GM12878 (cell line): ENCODE results near the gene SORBS1. TPM values are rescaled to one million over a fixed set of nuclear protein-coding genes. Genes with fewer than 3 reads are reported as not detected.

Source experiments
- ATAC-seq: fragments of 200-7000 bp; cut with Tn5 transposase; 3 replicates; pipeline ENCODE4 v1.9.1; 2020; ENCODE audit warnings: mild to moderate bottlenecking, moderate library complexity
- BruUV-seq: library from RNA; stranded (reverse); fragments of 400-500 nt; replicated peaks from 2 replicates; lab custom pipeline; 2021; lab: Mats Ljungman, UMichigan
- CTCF ChIA-PET: fragments of 300-600 bp; sonication (Branson Sonifier 250); formaldehyde crosslinking; extraction: SDS; loops from one replicate; lab custom pipeline; 2021; ENCODE audit warnings: inconsistent platforms; lab: Yijun Ruan, JAX
- POLR2A ChIA-PET: fragments of 350-600 bp; formaldehyde crosslinking; extraction: SDS; loops from one replicate; lab custom pipeline; 2021; ENCODE audit warnings: inconsistent platforms; lab: Charles Lee
- RAD21 ChIA-PET: fragments of 300-600 bp; sonication (Branson Sonifier 250); formaldehyde crosslinking; loops from one replicate; lab custom pipeline; 2023; ENCODE audit warnings: antibody characterized with exemption; ENCODE audit not compliant: unreplicated experiment; lab: Charles Lee
- SMC1A ChIA-PET: fragments of 300-600 bp; sonication (Branson Sonifier 250); formaldehyde crosslinking; loops from one replicate; lab custom pipeline; 2023; ENCODE audit not compliant: unreplicated experiment, uncharacterized antibody; lab: Charles Lee
- DNase-seq: peaks from one replicate; pipeline ENCODE4 v3.0.0-alpha.2; 2011; ENCODE audit warnings: low read depth, low spot score
- FAIRE-seq: peaks from 3 replicates; lab custom pipeline; 2011; peaks lifted over from hg19 to GRCh38; lab: Jason Lieb, UNC
- H2AFZ ChIP-seq: 2 replicates; pipeline ENCODE4 v1.6.0; 2011; ENCODE audit warnings: low read depth, low read length, control low read depth; ENCODE audit not compliant: control insufficient read depth
- H3K27ac ChIP-seq: 2 replicates; pipeline ENCODE4 v1.5.1; 2011; ENCODE audit warnings: control low read depth; ENCODE audit not compliant: control insufficient read depth, insufficient read depth
- H3K27me3 ChIP-seq, 2 experiments: replicated peaks in 1 of 2; 2 replicates each; pipeline versions ENCODE4 v1.6.0 to v1.6.1; 2011; ENCODE audit warnings: low read length in 1 of 2; ENCODE audit not compliant: control insufficient read depth in 2 of 2, insufficient read depth in 2 of 2
- H3K36me3 ChIP-seq, 2 experiments: 2 replicates each; pipeline ENCODE4 v1.5.1; 2011; ENCODE audit warnings: low read length in 1 of 2; ENCODE audit not compliant: control insufficient read depth in 2 of 2, insufficient read depth in 2 of 2
- H3K4me1 ChIP-seq: 2 replicates; pipeline ENCODE4 v1.6.1; 2011; ENCODE audit warnings: mild to moderate bottlenecking, low read length, moderate library complexity, mixed read lengths; ENCODE audit not compliant: control insufficient read depth, insufficient read depth
- H3K4me2 ChIP-seq: 2 replicates; pipeline ENCODE4 v1.6.0; 2011; ENCODE audit warnings: control low read depth; ENCODE audit not compliant: control insufficient read depth, insufficient read depth
- H3K4me3 ChIP-seq: fragments of 200-600 bp; sonication (generic); 2 replicates; pipeline ENCODE4 v1.5.1; 2016
- H3K79me2 ChIP-seq: 2 replicates; pipeline ENCODE4 v1.6.0; 2011; ENCODE audit warnings: low read length; ENCODE audit not compliant: control insufficient read depth, insufficient read depth
- H3K9ac ChIP-seq: 2 replicates; pipeline ENCODE4 v1.8.0; 2011; ENCODE audit warnings: low read length, control low read depth, mixed read lengths; ENCODE audit not compliant: control insufficient read depth, insufficient read depth
- H3K9me3 ChIP-seq: replicated peaks from 3 replicates; pipeline ENCODE4 v1.5.1; 2011; ENCODE audit warnings: mild to moderate bottlenecking, low read length; ENCODE audit not compliant: control insufficient read depth, insufficient read depth
- H4K20me1 ChIP-seq: 2 replicates; pipeline ENCODE4 v1.6.0; 2011; ENCODE audit not compliant: control insufficient read depth, insufficient read depth
- CHD2 ChIP-seq: IDR thresholded peaks from 2 replicates; pipeline ENCODE4 v1.6.1; 2011; ENCODE audit warnings: low read depth, low read length, improper control_type of control experiment, borderline replicate concordance
- FOS ChIP-seq: IDR thresholded peaks from 3 replicates; pipeline ENCODE4 v1.6.1; 2011; ENCODE audit warnings: borderline replicate concordance; ENCODE audit not compliant: insufficient read length; ENCODE audit errors: extremely low read depth
- FOXM1 ChIP-seq: IDR thresholded peaks from 2 replicates; pipeline ENCODE4 v1.6.1; 2012; ENCODE audit warnings: low read depth, mild to moderate bottlenecking, inconsistent platforms, low read length, moderate library complexity
- IKZF2 ChIP-seq, 2 experiments: fragments of 450-650 bp; IDR thresholded peaks; 2 replicates each; pipeline ENCODE4 v1.6.1; 2017; ENCODE audit warnings: mild to moderate bottlenecking in 2 of 2, moderate library complexity in 2 of 2
- LARP7 ChIP-seq: fragments of 450-650 bp; IDR thresholded peaks from 2 replicates; pipeline ENCODE4 v1.6.1; 2017; ENCODE audit warnings: mild to moderate bottlenecking
- MEF2A ChIP-seq: IDR thresholded peaks from 2 replicates; pipeline ENCODE4 v1.6.1; 2011; ENCODE audit warnings: low read depth, mild to moderate bottlenecking, low read length, moderate library complexity; ENCODE audit not compliant: insufficient read depth
- NFYB ChIP-seq: IDR thresholded peaks from 2 replicates; pipeline ENCODE4 v1.6.1; 2011; ENCODE audit warnings: low read depth, mild to moderate bottlenecking, low read length, improper control_type of control experiment, moderate library complexity; ENCODE audit not compliant: insufficient read depth
- RAD21 ChIP-seq: IDR thresholded peaks from 2 replicates; pipeline ENCODE4 v1.6.1; 2011; ENCODE audit warnings: mild to moderate bottlenecking, low read depth, low read length, moderate library complexity; ENCODE audit not compliant: insufficient read depth
- RUNX3 ChIP-seq: IDR thresholded peaks from 2 replicates; pipeline ENCODE4 v1.6.1; 2012; ENCODE audit warnings: low read length, inconsistent platforms
- SMAD1 ChIP-seq: fragments of 450-650 bp; IDR thresholded peaks from 2 replicates; pipeline ENCODE4 v1.6.1; 2018; ENCODE audit warnings: mild to moderate bottlenecking, low read depth; ENCODE audit not compliant: partially characterized antibody
- ZBTB4 ChIP-seq: fragments of 450-650 bp; formaldehyde crosslinking; IDR thresholded peaks from 2 replicates; pipeline ENCODE4 v1.4.0; 2022; ENCODE audit warnings: mild to moderate bottlenecking, moderate library complexity
- in situ Hi-C: fragments of 300-500 bp; cut with MboI; formaldehyde crosslinking; loops from 9 replicates; pipeline ENCODE4 v1.14.3; 2018; ENCODE audit warnings: mixed read lengths
- intact Hi-C: fragments of 100-400 bp; cut with micrococcal nuclease; formaldehyde crosslinking; loops from one replicate; pipeline ENCODE4 v1.14.2; 2022; ENCODE audit not compliant: unreplicated experiment
- polyA plus RNA-seq, 11 experiments: library from polyadenylated mRNA; depleted of rRNA in 4 of 11; unstranded in 6 of 11; stranded (reverse) in 5 of 11; fragments of >200 nt; fragmentation: Nextera tagmentation in 4 of 11; fragmentation: Illumina TruSeq in 1 of 11; extraction: Ambion mirVana in 4 of 11; extraction: Trizol in 1 of 11; gene quantifications; 1 replicate in 1 of 11; 2 replicates in 10 of 11; pipeline versions ENCODE4 v1.2.1 to v1.2.3, GENCODE V29; 2011 to 2016; ENCODE audit warnings: inconsistent platforms in 2 of 11, missing spikeins in 2 of 11, low read depth in 1 of 11
- total RNA-seq, 4 experiments: library from RNA; depleted of rRNA in 3 of 4; stranded (reverse); fragments of >200 nt in 3 of 4; fragmentation: Illumina TruSeq in 1 of 4; extraction: Trizol in 1 of 4; gene quantifications; 2 replicates each; pipeline versions ENCODE4 v1.2.1 to v1.2.3, GENCODE V29; 2013 to 2021
- TF ChIP-seq, protein P1 (sequence below): fragments of 150-350 bp; IDR thresholded peaks from 2 replicates; pipeline ENCODE4 v1.6.1; 2014; ENCODE audit warnings: mild to moderate bottlenecking, low read depth, low read length
- TF ChIP-seq, protein P2 (sequence below): IDR thresholded peaks from 2 replicates; pipeline ENCODE4 v1.6.1; 2012; ENCODE audit warnings: low read depth, low read length, improper control_type of control experiment

The SORBS1 gene
- total and polyA plus RNA-seq, 10 of the 15 experiments (the other 5 are each of a cell fraction or from before 2014, with no cell fraction given), result 0.13 to 0.75 (median 0.39) TPM

DNA sequence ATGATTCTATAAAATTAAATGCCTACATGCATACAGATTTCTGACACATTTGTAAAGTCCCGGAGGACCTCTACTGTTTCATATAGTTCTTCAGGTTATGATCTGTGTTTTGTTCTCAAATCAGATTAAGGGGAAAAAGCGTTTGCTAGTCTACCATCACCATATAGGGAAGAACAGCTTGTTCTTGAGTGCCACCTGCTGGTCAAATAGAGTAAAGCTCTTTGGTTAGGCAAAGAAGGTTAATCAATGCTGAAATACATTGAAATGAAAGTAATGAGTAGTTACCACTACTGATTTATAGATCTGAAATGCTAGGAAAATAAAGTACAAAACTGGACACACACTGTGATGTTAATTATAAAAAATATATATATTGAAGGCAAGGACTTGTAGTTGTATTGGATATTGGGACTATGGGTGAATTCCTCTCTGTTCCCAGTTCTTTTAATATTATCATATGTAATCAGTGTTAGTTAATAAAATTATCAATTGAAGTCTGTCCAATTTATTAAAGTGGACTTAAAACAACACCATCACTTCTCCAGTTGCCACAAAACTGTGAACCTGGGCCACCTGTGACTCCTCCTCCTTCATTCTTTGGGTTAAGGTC lies 197.8 kb downstream of the SORBS1 start (continued):
- TF ChIP-seq IKZF2 (IDR thresholded peaks at IDR 0.05), result no peak
- TF ChIP-seq RUNX3, result peak; percentile 38; the same call in 1 of the 2 replicates
- 0 out of 2 replicates have a peak, but pooled peaks have one; percentile 55 for TF ChIP-seq FOXM1
- peak; percentile 100 for TF ChIP-seq RAD21
- TF ChIP-seq, all 136 proteins: peak for 11

DNA sequence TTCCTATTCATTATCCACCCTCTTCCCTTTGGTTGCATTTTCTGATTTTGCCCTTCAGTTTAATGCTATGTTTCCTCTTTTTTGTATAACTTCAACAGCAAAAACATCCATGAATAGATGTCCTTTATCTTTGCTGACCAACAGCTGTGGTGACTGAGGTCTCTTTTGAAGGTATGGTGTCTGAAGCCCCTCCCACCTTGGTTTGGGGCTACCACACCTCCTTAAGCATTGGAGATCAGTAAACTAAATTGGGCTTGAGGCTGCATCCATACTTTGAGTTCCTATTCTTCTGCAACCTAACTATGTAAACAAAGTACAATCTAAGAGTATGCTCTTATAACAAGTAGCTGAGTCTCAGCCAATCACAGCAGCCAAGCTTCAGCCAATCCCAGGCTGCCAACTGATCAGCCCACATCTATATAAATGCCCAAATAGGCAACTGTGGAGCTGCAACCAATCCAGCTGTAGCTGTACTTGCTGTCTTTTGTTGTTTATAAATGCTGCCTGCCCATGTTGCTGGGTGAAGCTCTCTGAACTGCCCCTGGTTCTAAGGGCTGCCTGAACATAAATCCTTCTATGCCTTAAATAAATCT lies 201.0 kb downstream of the SORBS1 start:
- DNase-seq (no peak), ATAC-seq (peak; percentile 78), FAIRE-seq (no peak)
- Histone ChIP-seq H3K9me3 (no peaks in the 10 kb centered on the region), H3K27ac (no peak overlapping the region), H3K4me2 (no peak overlapping the region), H3K4me3 (no peak overlapping the region), H3K79me2 (no peaks in the 10 kb centered on the region), H3K27me3 (no peaks in the 10 kb centered on the region), H3K4me1 (peaks cover 10% of the 10 kb centered on the region; the same call in 1 of the 2 replicates), H4K20me1 (no peaks in the 10 kb centered on the region), H3K36me3 (no peaks in the 10 kb centered on the region), H3K9ac (no peak overlapping the region), H2AFZ (peak overlapping the region; percentile 48; the same call in 1 of the 2 replicates)
- in situ Hi-C loops, result loop anchor here (5.0 to 10.0 kb wide), 4 partner anchors 113 to 725 kb away; no protein-coding TSS in a partner anchor
- no TSS peak for BruUV-seq
- no peak for TF ChIP-seq SMAD1
- TF ChIP-seq FOS, result no peak
- no peak for TF ChIP-seq LARP7
- TF ChIP-seq, protein P1, sequence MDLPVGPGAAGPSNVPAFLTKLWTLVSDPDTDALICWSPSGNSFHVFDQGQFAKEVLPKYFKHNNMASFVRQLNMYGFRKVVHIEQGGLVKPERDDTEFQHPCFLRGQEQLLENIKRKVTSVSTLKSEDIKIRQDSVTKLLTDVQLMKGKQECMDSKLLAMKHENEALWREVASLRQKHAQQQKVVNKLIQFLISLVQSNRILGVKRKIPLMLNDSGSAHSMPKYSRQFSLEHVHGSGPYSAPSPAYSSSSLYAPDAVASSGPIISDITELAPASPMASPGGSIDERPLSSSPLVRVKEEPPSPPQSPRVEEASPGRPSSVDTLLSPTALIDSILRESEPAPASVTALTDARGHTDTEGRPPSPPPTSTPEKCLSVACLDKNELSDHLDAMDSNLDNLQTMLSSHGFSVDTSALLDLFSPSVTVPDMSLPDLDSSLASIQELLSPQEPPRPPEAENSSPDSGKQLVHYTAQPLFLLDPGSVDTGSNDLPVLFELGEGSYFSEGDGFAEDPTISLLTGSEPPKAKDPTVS, result no peak
- no peak for TF ChIP-seq CHD2
- TF ChIP-seq ZBTB4 (CRISPR knock-in tag), result no peak
- TF ChIP-seq MEF2A, result no peak
- TF ChIP-seq NFYB, result peak; percentile 50
- TF ChIP-seq, protein P2, sequence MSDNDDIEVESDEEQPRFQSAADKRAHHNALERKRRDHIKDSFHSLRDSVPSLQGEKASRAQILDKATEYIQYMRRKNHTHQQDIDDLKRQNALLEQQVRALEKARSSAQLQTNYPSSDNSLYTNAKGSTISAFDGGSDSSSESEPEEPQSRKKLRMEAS, result no peak
- SMC1A ChIA-PET, result interaction anchor here (0.7 to 12.0 kb wide), 18 partner anchors 10 to 227 kb away, joined by 3 to 313 read pairs (median 5); partner anchors contain the start of gene PDLIM1
- intact Hi-C loops, result no loop called here
- POLR2A ChIA-PET, result interaction anchor here (0.7 kb wide), 1 partner anchor 61 kb away, joined by 3 read pairs; no protein-coding TSS in a partner anchor
- RAD21 ChIA-PET, result interaction anchor here (0.6 to 9.3 kb wide), 11 partner anchors 14 to 226 kb away, joined by 3 to 185 read pairs (median 4); no protein-coding TSS in a partner anchor
- CTCF ChIA-PET, result interaction anchor here (0.6 to 12.7 kb wide), 19 partner anchors 11 to 241 kb away, joined by 3 to 348 read pairs (median 5); no protein-coding TSS in a partner anchor
